Erythroblast (primary cell): ENCODE measurements around the gene THRB.

Source experiments
- GATA1 ChIP-seq: IDR thresholded peaks from 2 replicates; pipeline ENCODE4 v1.6.1; 2011; ENCODE audit warnings: low read depth, mild to moderate bottlenecking, control low read depth, low read length, moderate library complexity
- POLR2A ChIP-seq: IDR thresholded peaks from 2 replicates; pipeline ENCODE4 v1.6.1; 2011; ENCODE audit warnings: mild to moderate bottlenecking, low read length

GRCh38 chr3:24135280-24135679 lies 359.4 kb downstream of the THRB start:
- TF ChIP-seq POLR2A (no peak), GATA1 (no peak)
